ENCODE results near the gene SLC39A1.
A peak's percentile ranks its signal among the peaks of the same experiment; 100 is the strongest.
"Not testable (repeated sequence)": the region's sequence is repeated elsewhere in the genome, so short reads cannot be mapped to it uniquely, and the experiment has no call there.

The SLC39A1 gene, protein sequence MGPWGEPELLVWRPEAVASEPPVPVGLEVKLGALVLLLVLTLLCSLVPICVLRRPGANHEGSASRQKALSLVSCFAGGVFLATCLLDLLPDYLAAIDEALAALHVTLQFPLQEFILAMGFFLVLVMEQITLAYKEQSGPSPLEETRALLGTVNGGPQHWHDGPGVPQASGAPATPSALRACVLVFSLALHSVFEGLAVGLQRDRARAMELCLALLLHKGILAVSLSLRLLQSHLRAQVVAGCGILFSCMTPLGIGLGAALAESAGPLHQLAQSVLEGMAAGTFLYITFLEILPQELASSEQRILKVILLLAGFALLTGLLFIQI

GRCh38 chr1:153963030-153963849 is at the start of gene SLC39A1:
Gene SLC39A1, minus strand, starts transcription at chr1:153963537. Its CDS starts 822 bp downstream, at chr1:153962715.
- DNase-seq, result peak; percentile 95

GRCh38 chr1:154012543-154012942 is 49.2 kb upstream of the SLC39A1 start:
- not testable (repeated sequence) for DNase-seq

DNA sequence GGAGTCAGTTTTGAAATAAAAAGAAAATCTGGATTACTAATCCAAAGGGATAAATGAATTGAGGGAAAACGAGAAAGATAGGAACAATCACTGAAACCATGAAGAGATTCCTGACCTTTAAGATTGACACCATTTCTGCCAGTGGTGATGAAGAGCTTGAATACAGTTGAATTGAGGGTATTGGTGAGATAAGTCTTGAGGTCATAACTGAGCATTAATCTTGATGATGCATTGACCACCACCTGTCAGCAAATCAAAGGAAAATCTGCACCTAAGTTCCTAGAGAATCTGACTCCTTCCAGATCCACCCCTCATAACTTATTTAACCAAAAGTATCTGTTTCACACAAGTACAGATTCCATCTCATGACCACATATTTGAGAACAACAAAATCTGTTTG is 48.8 kb upstream of the SLC39A1 start:
- DNase-seq, result no peak

- DNase-seq, result no peak
These were observed 42.8 kb upstream of the SLC39A1 start for GRCh38 chr1:154006136-154006535.

DNA sequence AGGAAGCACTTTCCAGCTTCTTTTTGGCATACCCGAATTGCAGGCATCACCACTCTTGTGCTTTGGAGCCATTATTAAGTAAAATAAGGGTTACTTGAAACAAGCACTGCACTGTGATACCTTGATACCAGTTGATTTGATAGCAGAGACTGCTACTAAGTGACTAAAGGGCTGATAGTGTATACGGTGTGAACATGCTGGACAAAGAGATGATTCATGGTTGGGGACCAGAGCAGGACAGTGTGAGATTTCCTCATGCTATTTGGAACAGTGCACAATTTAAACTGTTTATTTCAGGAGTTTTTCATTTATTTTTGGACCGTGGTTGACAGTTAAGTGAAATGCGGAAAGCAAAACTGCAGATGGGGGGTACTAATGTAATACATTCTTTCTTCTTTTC is 37.1 kb upstream of the SLC39A1 start:
- no peak for DNase-seq

DNA sequence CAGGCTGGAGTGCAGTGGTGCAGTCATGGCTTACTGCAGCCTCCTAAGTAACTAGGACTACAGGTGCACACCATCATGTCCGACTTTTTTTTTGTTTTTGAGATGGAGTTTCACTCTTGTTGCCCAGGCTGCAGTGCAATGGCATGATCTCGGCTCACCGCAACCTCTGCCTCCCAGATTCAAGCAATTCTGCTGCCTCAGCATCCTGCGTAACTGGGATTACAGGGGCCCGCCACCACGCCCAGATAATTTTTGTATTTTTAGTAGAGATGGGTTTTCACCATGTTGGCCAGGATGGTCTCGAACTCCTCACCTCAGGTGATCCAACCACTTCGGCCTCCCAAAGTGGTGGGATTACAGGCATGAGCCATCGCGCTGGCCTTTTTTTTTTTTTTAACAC is 33.5 kb upstream of the SLC39A1 start:
- not testable (repeated sequence) for DNase-seq

DNA sequence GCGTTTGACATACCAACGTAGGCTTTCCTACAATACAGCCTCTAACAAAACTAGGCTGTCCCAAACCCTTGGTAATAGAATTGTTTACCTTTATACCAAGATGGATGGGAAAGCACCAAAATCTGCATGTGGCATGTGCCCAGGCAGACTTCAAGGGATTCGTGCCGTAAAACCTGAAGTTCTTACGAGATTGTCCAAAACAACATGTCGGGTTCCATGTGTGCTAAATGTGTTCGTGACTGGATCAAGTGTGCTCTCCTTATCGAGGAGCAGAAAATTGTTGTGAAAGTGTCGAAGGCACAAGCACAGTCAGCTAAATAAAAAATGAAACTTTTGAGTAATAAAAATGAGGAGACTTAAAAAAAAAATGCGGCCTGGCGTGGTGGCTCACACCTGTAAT is 32.3 kb upstream of the SLC39A1 start:
- no peak for DNase-seq

- DNase-seq, result no peak
These were observed 31.9 kb upstream of the SLC39A1 start for GRCh38 chr1:153995202-153995601.

GRCh38 chr1:153991806-153992205 is 28.5 kb upstream of the SLC39A1 start:
- DNase-seq, result no peak

GRCh38 chr1:153991151-153991630 is 27.9 kb upstream of the SLC39A1 start:
- DNase-seq, result no peak

- DNase-seq, result peak; percentile 90
These were observed 27.3 kb upstream of the SLC39A1 start, which contains the start of gene RPS27 for GRCh38 chr1:153990468-153991150. Gene RPS27, plus strand, starts transcription at chr1:153990762. Its CDS starts 35 bp downstream, at chr1:153990797.

DNA sequence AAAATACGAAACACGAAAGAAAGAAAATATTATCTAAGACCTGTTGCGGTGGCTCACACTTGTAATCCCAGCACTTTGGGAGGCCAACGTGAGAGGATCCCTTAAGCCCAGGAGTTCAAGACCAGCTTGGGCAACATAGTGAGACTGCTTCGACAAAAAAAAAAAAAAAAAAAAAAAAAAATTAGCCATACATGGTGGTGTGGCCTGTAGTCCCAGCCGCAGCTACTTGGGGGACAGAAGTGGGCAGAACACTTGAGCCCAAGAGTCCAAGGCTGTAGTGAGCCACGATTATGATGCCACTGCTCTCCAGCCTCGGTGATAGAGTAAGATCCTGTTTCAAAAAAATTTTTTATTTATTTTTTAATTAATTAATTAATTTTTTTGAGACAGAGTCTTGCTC is 24.3 kb upstream of the SLC39A1 start:
- DNase-seq, result no peak

GRCh38 chr1:153985941-153986761 is 22.8 kb upstream of the SLC39A1 start, which contains the start of gene RAB13:
Gene RAB13, minus strand, starts transcription at chr1:153986339. Its CDS starts 103 bp downstream, at chr1:153986236.
- no peak for DNase-seq

GRCh38 chr1:153985341-153985912 is 22.1 kb upstream of the SLC39A1 start:
- DNase-seq, result no peak

- no peak for DNase-seq
These were observed 21.0 kb upstream of the SLC39A1 start for GRCh38 chr1:153984123-153984894.

DNA sequence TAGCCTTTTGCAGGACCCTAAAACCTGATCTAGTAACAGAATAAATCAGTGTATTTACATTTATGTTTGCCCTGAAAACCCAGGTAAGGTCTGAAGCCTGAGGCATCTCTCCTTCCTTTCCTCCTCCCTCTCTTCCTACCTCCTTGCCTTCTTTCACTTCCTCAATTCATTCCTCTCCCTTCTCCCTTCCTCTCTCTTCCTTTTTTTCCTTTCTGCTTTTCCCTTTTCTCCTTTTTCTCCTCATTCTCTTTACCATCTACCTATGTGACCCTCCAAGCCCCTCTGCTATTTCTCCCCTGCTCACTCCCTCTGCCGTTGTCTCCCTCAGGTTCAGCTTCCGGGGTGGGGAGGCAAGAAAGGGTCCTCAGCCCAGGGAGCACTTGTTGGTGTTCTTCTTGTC is 18.4 kb upstream of the SLC39A1 start:
- DNase-seq, result not testable (repeated sequence)

DNA sequence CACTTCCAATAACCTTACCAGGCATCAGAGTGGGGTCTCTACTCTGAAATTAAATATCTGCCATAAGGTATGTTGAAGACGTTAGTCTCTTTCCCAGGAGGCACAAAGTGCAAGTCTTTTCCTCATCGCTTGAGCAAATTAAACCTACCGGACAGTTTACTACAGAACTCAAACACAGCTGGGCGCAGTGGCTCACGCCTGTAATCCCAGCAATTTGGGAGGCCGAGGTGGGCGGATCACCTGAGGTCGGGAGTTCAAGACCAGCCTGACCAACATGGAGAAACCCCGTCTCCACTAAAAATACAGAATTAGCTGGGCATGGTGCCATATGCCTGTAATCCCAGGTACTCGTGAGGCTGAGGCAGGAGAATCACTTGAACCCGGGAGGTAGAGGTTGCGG is 15.8 kb upstream of the SLC39A1 start:
- DNase-seq, result not testable (repeated sequence)

GRCh38 chr1:153978274-153978909 is 15.1 kb upstream of the SLC39A1 start:
- DNase-seq, result no peak

DNA sequence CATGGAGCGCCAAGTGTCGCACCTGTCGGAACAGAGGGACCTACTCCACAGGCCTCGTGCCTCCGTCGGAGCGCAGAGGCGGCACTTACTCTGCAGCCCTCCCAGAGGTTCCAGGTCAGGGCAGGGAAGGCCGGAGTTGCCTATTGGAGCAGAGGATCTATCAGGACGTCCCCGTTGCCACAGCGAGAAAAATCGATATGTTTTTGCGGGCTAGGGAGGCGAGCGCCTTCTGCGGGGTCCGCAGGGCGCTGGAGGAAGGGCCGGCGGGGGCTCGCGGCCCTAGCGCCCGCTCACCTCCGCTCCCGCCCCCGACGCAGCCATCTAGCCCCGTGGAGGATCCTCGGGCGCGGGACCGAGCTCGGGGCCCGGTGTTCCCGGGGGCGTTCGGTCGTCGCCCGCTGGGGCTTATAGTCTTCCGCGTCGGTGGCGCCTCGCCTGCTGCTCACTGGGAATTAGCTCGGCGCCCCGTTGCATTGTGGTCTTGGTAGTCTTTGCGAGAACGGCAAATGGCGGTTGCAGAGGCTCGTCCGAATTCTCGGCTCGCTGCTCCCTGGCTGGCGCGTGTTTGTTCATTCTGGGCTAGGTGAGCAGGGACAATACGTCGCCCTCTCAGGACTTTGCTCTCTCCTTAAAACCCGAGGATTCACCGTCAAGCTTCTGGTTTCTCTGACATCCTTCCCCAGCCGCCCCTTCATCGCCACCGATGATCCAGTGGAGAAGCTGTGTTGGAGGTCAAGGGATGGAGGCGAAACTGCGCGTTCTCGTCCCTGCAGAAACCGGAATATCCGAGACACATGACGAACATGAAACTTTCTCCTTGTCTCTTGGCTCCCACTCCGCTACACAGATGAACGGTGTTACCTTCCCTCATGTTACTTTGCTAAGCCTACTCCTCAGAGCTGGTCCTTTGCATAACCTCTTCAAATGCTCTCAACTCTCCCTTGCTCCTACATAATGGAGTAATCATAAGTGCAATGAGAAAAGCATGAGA is 14.2 kb upstream of the SLC39A1 start, which contains the start of gene JTB:
TSS of gene JTB (minus strand) at position 425 of the 991 bp plus-strand sequence. CDS start at position 3, 422 bp downstream.
- peak; percentile 90 for DNase-seq

Measured in activated CD8-positive, alpha-beta memory T cell treated with anti-CD3 and anti-CD28 coated beads, Interleukin-2, amount 50 U/mL, for 48 hours (primary cell).